HepG2 (cell line): ENCODE measurements around the gene ATG4D. TPM values are rescaled to one million over a fixed set of nuclear protein-coding genes. Genes with fewer than 3 reads are reported as not detected.

Experiments
- ARNT2 ChIP-seq: sonication (generic); formaldehyde crosslinking; IDR thresholded peaks from 2 replicates; pipeline ENCODE4 v1.8.0; 2022; ENCODE audit warnings: mild to moderate bottlenecking, low read depth, missing genetic modification reagents, moderate library complexity
- ATRX ChIP-seq: sonication (generic); formaldehyde crosslinking; IDR thresholded peaks from 2 replicates; pipeline ENCODE4 v1.4.0; 2020; ENCODE audit warnings: missing genetic modification reagents, borderline replicate concordance
- HDAC1 ChIP-seq: sonication (generic); formaldehyde crosslinking; IDR thresholded peaks from 2 replicates; pipeline ENCODE4 v1.5.1; 2020; ENCODE audit warnings: mild to moderate bottlenecking, missing genetic modification reagents
- JDP2 ChIP-seq: sonication (generic); formaldehyde crosslinking; IDR thresholded peaks from 2 replicates; pipeline ENCODE4 v1.8.1; 2022; ENCODE audit warnings: missing genetic modification reagents, borderline replicate concordance
- KLF11 ChIP-seq: IDR thresholded peaks from 2 replicates; pipeline ENCODE4 v1.6.1; 2016; ENCODE audit warnings: missing compliant biosample characterization
- MAFK ChIP-seq, 2 experiments: IDR thresholded peaks in 1 of 2; conservative IDR thresholded peaks in 1 of 2; 2 replicates each; pipeline ENCODE4 v1.6.1; 2011; ENCODE audit warnings: improper control_type of control experiment in 2 of 2, low read length in 2 of 2
- MEF2D ChIP-seq: sonication (generic); formaldehyde crosslinking; IDR thresholded peaks from 2 replicates; pipeline ENCODE4 v1.5.1; 2020; ENCODE audit warnings: mild to moderate bottlenecking, missing genetic modification reagents
- NFE2L1 ChIP-seq: sonication (generic); formaldehyde crosslinking; IDR thresholded peaks from 2 replicates; pipeline ENCODE4 v1.4.0; 2020; ENCODE audit warnings: missing genetic modification reagents, mild to moderate bottlenecking, borderline replicate concordance
- NFKB2 ChIP-seq: sonication (generic); formaldehyde crosslinking; IDR thresholded peaks from 2 replicates; pipeline ENCODE4 v1.4.0; 2020; ENCODE audit warnings: missing genetic modification reagents, borderline replicate concordance
- PBX3 ChIP-seq: sonication (generic); formaldehyde crosslinking; IDR thresholded peaks from 2 replicates; pipeline ENCODE4 v1.8.1; 2023; ENCODE audit warnings: missing genetic modification reagents, inconsistent platforms, borderline replicate concordance
- PHB2 ChIP-seq: fragments of 450-650 bp; IDR thresholded peaks from 2 replicates; pipeline ENCODE4 v1.6.1; 2018; ENCODE audit not compliant: partially characterized antibody
- PLRG1 ChIP-seq: fragments of 450-650 bp; conservative IDR thresholded peaks from 2 replicates; pipeline ENCODE4 v1.6.1; 2016
- RARG ChIP-seq: sonication (generic); formaldehyde crosslinking; IDR thresholded peaks from 2 replicates; pipeline ENCODE4 v1.4.0; 2020; ENCODE audit warnings: low read depth, mild to moderate bottlenecking, missing genetic modification reagents
- SKIL ChIP-seq: sonication (generic); formaldehyde crosslinking; IDR thresholded peaks from 2 replicates; pipeline ENCODE4 v1.8.0; 2022; ENCODE audit warnings: missing genetic modification reagents, mild to moderate bottlenecking, moderate library complexity, borderline replicate concordance
- SMAD1 ChIP-seq: sonication (generic); formaldehyde crosslinking; IDR thresholded peaks from 2 replicates; pipeline ENCODE4 v1.4.0; 2020; ENCODE audit warnings: missing genetic modification reagents, low read depth, mild to moderate bottlenecking, borderline replicate concordance
- SP1 ChIP-seq, 2 experiments: fragments of 450-650 bp in 1 of 2; sonication (generic) in 1 of 2; formaldehyde crosslinking in 1 of 2; IDR thresholded peaks; 2 replicates each; pipeline versions ENCODE4 v1.4.0 to v1.6.1; 2016 to 2020; ENCODE audit warnings: missing genetic modification reagents in 1 of 2
- SRF ChIP-seq: IDR thresholded peaks from 2 replicates; pipeline ENCODE4 v1.6.1; 2011; ENCODE audit warnings: mild to moderate bottlenecking, low read depth, low read length, moderate library complexity
- THAP7 ChIP-seq: sonication (generic); formaldehyde crosslinking; IDR thresholded peaks from 2 replicates; pipeline ENCODE4 v1.8.1; 2023; ENCODE audit warnings: mild to moderate bottlenecking, missing genetic modification reagents
- ZBTB21 ChIP-seq: sonication (generic); formaldehyde crosslinking; IDR thresholded peaks from 2 replicates; pipeline ENCODE4 v1.4.0; 2020; ENCODE audit warnings: missing genetic modification reagents
- ZNF501 ChIP-seq: sonication (generic); formaldehyde crosslinking; IDR thresholded peaks from 2 replicates; pipeline ENCODE4 v1.5.1; 2020; ENCODE audit warnings: mild to moderate bottlenecking, moderate library complexity, missing genetic modification reagents
- ZNF558 ChIP-seq: sonication (generic); formaldehyde crosslinking; IDR thresholded peaks from 2 replicates; pipeline ENCODE4 v1.9.0; 2022; ENCODE audit warnings: mild to moderate bottlenecking, missing genetic modification reagents, borderline replicate concordance
- ZNF83 ChIP-seq: sonication (generic); formaldehyde crosslinking; IDR thresholded peaks from 2 replicates; pipeline ENCODE4 v1.4.0; 2020; ENCODE audit warnings: missing genetic modification reagents, mild to moderate bottlenecking, borderline replicate concordance
- ZSCAN31 ChIP-seq: sonication (generic); formaldehyde crosslinking; IDR thresholded peaks from 2 replicates; pipeline ENCODE4 v1.5.0; 2020; ENCODE audit warnings: low read depth, mild to moderate bottlenecking, missing genetic modification reagents
- polyA plus RNA-seq, 8 experiments: library from polyadenylated mRNA; depleted of rRNA in 3 of 8; stranded (reverse) in 7 of 8; unstranded in 1 of 8; fragments of >200 nt; fragmentation: Illumina TruSeq in 4 of 8; extraction: Trizol in 4 of 8; gene quantifications; 2 replicates each; pipeline versions ENCODE4 v1.2.1 to v1.2.3, GENCODE V29; 2011 to 2016; ENCODE audit warnings: low read depth in 4 of 8, missing spikeins in 1 of 8, mixed read lengths in 1 of 8; ENCODE audit not compliant: insufficient read depth in 1 of 8
- total RNA-seq, 5 experiments: library from RNA; depleted of rRNA; stranded (reverse); fragments of >200 nt; fragmentation: Illumina TruSeq; extraction: Trizol; gene quantifications; 2 replicates each; pipeline ENCODE4 v1.2.3, GENCODE V29; 2016; ENCODE audit warnings: low read depth in 1 of 5
- TF ChIP-seq, protein P1 (sequence below): sonication (generic); formaldehyde crosslinking; conservative IDR thresholded peaks from 2 replicates; pipeline ENCODE4 v1.8.1; 2023; ENCODE audit warnings: missing genetic modification reagents

The ATG4D gene
- total and polyA plus RNA-seq, 2 of the 13 experiments (the other 11 are each of a cell fraction or from before 2014, with no cell fraction given) = 17.8 to 19.0 TPM

DNA sequence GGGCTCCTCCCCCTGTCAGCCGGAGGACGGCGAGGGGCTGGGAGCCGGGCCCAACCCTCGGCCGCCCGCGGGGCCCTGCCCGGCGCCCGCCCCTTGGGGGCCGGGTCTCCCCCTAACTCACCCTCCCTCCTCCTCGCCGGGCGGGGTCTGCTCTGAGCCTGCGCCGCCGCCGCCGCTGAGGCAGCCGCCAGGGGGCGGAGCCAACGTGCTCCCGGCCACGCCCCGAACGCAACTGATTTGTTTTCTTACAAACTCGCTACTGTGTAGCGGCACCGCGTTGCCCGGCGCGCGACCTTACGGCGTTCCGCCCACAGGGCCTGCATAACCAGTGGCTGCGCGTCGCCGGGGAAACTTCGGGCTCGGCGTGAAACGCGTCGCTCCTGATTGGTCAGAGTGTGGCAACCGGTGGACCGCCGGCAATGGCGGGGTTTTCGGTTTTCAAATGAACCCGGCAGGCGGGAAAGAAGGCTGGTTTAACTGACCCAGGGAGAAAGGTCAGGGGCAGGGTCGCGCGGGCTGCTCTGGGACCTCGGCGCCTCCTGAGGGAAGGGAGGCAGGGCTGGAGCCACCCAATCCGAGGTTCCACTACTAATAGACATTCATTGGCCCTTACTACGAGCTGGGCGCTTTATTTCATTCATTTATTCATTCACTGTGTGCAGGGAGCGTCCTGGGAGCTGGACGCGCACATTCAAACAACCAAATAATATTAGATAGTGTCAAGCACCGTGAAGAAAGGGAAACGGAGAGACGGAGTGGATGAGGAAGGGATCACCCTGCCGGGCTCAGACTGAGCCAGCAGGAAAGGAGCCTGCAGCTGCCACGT lies 25.3 kb downstream of the ATG4D start, which contains the start of gene CDKN2D (continued):
- TF ChIP-seq SKIL (CRISPR knock-in tag) = peak; percentile 49; the same call in 1 of the 2 replicates
- no peak for TF ChIP-seq PBX3 (CRISPR knock-in tag)
- 0 out of 2 replicates have a peak, but pooled peaks have one; percentile 29 for TF ChIP-seq SP1 (IDR thresholded peaks at IDR 0.05)
- peak; percentile 97 for TF ChIP-seq SP1 (CRISPR knock-in tag; IDR thresholded peaks at IDR 0.05)
- TF ChIP-seq ARNT2 (CRISPR knock-in tag) = peak; percentile 99
- peak; percentile 56; the same call in 1 of the 2 replicates for TF ChIP-seq ZNF501
- TF ChIP-seq THAP7 (CRISPR knock-in tag) = peak; percentile 44; the same call in 1 of the 2 replicates
- TF ChIP-seq PLRG1 = no peak
- peak; percentile 52; the same call in 1 of the 2 replicates for TF ChIP-seq JDP2 (CRISPR knock-in tag)
- no peak for TF ChIP-seq RARG (CRISPR knock-in tag)
- no peak for TF ChIP-seq PHB2
- no peak for TF ChIP-seq ZNF558
- no peak for TF ChIP-seq SRF
- no peak for TF ChIP-seq ATRX (CRISPR knock-in tag)
- no peak for TF ChIP-seq ZBTB21 (CRISPR knock-in tag)
- no peak for TF ChIP-seq ZNF83
- no peak; the same call in 1 of the 2 replicates for TF ChIP-seq SMAD1 (CRISPR knock-in tag)
- peak; percentile 98 for TF ChIP-seq HDAC1 (CRISPR knock-in tag)
- peak; percentile 43; the same call in 1 of the 2 replicates for TF ChIP-seq ZSCAN31 (CRISPR knock-in tag)
- TF ChIP-seq MAFK (conservative IDR thresholded peaks at IDR 0.05 in 1 of 2, IDR thresholded peaks at IDR 0.05 in 1 of 2; ENCODE audit: low read length in 2 of 2) = no peak
- no peak for TF ChIP-seq NFE2L1
- TF ChIP-seq MEF2D (CRISPR knock-in tag) = peak; percentile 54; the same call in 1 of the 2 replicates
- TF ChIP-seq, protein P1, sequence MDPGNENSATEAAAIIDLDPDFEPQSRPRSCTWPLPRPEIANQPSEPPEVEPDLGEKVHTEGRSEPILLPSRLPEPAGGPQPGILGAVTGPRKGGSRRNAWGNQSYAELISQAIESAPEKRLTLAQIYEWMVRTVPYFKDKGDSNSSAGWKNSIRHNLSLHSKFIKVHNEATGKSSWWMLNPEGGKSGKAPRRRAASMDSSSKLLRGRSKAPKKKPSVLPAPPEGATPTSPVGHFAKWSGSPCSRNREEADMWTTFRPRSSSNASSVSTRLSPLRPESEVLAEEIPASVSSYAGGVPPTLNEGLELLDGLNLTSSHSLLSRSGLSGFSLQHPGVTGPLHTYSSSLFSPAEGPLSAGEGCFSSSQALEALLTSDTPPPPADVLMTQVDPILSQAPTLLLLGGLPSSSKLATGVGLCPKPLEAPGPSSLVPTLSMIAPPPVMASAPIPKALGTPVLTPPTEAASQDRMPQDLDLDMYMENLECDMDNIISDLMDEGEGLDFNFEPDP (CRISPR knock-in tag) = no peak
- TF ChIP-seq NFKB2 (CRISPR knock-in tag) = 0 out of 2 replicates have a peak, but pooled peaks have one; percentile 43
- TF ChIP-seq KLF11 (CRISPR knock-in tag) = no peak; the same call in 1 of the 2 replicates
